GM12865 (cell line): ENCODE data around the gene ACTN4.

Experiments used
- DNase-seq: peaks from one replicate; pipeline ENCODE4 v3.0.0; 2010; ENCODE audit warnings: low read depth
- H3K4me3 ChIP-seq: 2 replicates; pipeline ENCODE4 v1.5.1; 2011; ENCODE audit warnings: mild to moderate bottlenecking, low read depth, low read length, control low read depth
- CTCF ChIP-seq: IDR thresholded peaks from 2 replicates; pipeline ENCODE4 v1.5.1; 2011; ENCODE audit warnings: low read length, control low read depth, low read depth, inconsistent platforms; ENCODE audit not compliant: insufficient read depth; ENCODE audit errors: missing control alignments

Gene ACTN4

GRCh38 chr19:38697641-38698071 is 50.2 kb downstream of the ACTN4 start:
- no peak overlapping the region for H3K4me3 ChIP-seq
- DNase-seq: no peak
- TF ChIP-seq CTCF: no peak

GRCh38 chr19:38698225-38699026 is 51.0 kb downstream of the ACTN4 start:
- H3K4me3 ChIP-seq: no peak overlapping the region
- no peak for DNase-seq
- no peak for TF ChIP-seq CTCF

- TF ChIP-seq CTCF: no peak
- no peak overlapping the region for H3K4me3 ChIP-seq
- peak; percentile 29 for DNase-seq
Measured at GRCh38 chr19:38699027-38699346, 51.5 kb downstream of the ACTN4 start.

GRCh38 chr19:38699647-38700349 is 52.3 kb downstream of the ACTN4 start:
- H3K4me3 ChIP-seq: no peak overlapping the region
- TF ChIP-seq CTCF: no peak
- no peak for DNase-seq

GRCh38 chr19:38700350-38700901 is 53.0 kb downstream of the ACTN4 start:
- TF ChIP-seq CTCF: no peak
- no peak for DNase-seq
- H3K4me3 ChIP-seq: no peak overlapping the region

GRCh38 chr19:38700902-38701454 is 53.5 kb downstream of the ACTN4 start:
- TF ChIP-seq CTCF: no peak
- DNase-seq: no peak
- H3K4me3 ChIP-seq: no peak overlapping the region
